HG03378 (cell line): ENCODE results near the gene SHROOM2.
"Not testable (repeated sequence)": the region's sequence is repeated elsewhere in the genome, so short reads cannot be mapped to it uniquely, and the experiment has no call there.

Source experiments
- ATAC-seq: cut with Tn5 transposase; IDR thresholded peaks from one replicate; pipeline ENCODE4 v1.9.1; 2021; ENCODE audit warnings: mild to moderate bottlenecking, moderate library complexity; ENCODE audit not compliant: unreplicated experiment

SHROOM2 gene

GRCh38 chrX:9825129-9825790 lies 39.0 kb downstream of the SHROOM2 start:
- ATAC-seq, result no peak

DNA sequence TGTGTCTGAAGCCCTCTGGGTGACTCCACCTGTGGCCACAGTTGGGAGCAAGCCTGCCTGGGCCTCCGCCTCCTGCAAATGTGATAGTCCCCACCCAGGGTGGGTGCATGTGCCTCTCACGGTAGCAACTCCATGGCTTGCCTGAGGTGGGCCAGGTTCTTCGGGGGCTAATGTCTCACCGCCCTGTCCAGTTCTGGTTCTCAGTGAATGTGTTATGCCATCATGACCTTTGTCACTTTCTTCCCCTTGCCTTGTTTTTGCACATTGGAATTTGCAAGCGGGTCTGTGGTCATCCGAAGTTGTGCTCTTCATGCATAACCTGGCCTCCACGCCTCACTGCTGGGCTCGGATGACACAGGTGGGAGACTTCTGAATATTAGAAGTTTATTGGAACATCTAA lies 39.7 kb downstream of the SHROOM2 start:
- ATAC-seq, result no peak

DNA sequence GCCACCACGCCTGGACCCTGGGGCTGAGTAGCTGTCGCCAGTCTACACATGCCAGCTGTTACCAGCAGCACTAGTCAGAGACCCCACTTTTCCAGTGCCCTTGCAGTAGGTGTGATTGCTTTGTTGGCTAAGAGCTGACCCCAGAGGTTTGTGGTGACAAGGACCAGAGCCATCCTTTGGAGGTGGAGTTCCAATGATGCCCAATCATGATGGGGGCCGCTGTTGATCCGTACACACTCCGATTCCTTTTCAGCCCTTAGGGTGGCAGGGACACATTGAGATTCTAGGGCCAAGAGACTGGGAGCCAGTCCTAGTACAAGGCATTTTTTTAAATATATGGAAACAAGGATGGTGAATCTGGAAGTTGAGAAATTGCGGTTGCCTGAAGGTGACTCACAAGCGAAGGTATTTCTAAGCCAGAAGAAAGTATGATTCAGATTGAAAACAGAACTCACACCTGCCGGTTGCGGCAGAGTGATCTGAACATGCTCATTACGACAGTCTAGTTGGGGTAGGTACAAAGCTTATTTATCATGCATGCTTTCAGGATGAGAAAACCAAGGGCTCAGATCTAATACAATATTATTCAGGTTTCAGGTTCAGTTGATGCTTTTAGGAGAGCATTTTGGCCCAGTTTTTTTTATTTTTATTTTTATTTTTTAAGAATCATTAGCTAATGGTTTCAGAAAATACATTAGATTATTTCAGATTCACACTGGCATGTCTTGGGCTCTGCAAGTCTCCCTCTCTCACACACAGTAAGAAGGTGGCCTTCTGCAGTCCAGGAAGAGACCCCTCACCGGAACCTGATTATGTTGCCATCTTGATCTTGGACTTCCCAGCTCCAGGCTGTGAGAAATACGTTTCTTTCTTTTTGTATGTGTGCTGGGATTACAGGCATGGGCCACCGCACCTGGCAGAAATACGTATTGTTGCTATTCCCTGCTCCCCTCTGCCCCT lies 43.4 kb downstream of the SHROOM2 start:
- peak; percentile 94 for ATAC-seq

GRCh38 chrX:9832811-9833210 lies 46.6 kb downstream of the SHROOM2 start:
- no peak for ATAC-seq

GRCh38 chrX:9835585-9836210 lies 49.5 kb downstream of the SHROOM2 start:
- no peak for ATAC-seq

- no peak for ATAC-seq
Observed at GRCh38 chrX:9842541-9842940, 56.3 kb downstream of the SHROOM2 start.

DNA sequence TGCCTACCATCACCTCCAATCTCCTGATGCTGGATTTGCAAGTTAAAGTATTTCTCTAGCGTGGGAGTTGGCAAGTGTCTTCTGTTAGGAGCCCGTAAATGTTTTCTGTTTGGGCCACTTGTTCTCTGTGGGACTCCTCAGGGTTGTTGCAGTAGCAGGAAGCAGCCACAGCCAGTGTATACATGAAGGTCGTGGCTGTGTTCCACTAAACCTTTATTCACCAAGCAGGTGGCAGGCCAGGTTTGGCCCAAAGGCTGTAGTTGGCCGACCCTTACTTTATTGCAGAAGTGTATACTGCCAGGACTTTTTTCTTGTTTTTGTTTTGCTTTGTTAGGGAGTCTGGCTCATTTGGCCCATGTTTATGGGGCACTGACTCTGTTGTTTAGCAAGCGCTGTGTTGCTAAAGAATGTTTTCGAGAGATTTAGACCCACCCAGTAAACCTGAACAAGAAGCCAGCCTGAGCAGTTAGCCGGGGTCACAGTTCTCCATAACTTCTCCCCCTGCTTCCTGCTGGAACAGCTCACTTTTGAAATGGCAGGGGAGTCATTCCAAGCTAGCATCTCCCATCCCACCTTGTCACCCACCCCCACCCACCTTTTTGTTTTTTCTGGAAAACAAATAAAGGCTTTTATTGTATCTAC lies 58.8 kb downstream of the SHROOM2 start:
- no peak for ATAC-seq

GRCh38 chrX:9845578-9845952 lies 59.3 kb downstream of the SHROOM2 start:
- ATAC-seq, result no peak

- no peak for ATAC-seq
Observed at GRCh38 chrX:9846631-9847030, 60.4 kb downstream of the SHROOM2 start.

DNA sequence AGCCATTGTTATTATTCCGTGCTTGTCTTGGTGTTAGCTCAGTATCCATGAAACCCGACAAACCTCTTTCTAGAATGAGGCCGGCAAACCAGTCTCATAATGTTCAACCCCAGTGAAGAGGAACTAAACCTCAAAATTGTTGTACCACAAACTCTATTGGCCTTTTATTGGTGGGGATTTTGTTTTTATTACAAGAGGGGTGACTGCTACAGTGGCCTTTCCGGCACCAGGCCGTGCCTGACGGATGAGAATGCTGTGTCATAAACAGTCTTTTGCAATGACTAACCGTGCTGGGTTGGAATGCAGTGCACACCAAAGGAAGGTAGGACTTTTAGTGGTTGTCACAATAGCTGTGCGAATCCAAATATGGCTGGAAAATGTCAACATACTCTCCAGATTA lies 60.8 kb downstream of the SHROOM2 start:
- ATAC-seq, result no peak

DNA sequence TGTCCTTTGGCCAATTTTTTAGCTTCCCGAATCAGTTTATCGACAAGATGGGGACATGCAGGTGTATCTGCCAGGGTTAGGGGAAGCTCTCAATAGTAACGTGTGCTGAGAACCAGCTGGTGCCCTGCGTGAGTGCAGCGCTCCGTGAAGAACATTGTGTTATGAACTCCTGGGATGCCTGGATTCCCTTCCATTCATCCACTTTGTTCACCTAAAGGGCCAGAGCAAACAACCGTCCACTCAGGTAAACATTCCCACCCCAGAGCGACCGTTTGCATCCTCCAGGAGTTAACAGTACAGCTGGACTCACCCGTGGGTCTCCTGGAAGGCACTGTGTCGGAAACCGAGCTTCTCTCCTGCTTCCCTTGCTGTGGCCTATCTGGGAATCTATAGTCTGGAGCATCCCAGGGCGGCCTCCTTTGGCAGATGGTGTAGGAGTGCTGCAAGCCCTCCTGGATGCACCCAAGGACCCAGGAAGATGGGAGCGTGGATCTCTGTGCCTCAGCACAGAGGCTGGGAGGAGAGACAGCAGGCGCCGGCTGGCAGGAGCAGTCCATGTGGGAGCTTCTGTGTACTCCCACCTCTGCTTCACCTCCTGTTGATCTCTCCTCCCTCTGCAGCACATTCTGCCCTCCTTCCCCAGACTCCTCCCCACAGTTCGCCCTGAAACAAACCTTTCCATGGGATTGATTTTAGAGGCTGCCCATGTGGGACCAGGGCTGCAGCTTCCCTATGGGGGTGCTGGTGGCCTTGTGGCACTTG lies 62.7 kb downstream of the SHROOM2 start:
- no peak for ATAC-seq

DNA sequence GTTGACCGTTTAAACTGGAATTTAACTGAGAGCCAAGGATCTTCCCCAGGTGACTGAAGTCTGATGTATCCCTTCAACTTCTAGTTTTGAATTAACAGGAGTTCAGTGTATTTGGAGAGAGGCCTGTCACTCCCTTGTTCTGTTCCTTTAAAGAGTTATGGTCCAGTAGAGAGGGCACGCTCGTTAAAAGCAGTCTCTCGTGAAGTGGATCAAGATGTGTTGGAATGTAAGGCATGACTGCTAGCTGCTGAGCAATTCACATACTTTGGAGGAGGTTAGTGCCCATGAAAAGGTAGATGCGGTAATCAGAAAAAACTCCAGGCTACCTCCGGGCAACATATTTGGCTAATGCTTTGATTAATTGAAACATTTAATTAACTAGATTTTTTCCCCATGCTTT lies 65.7 kb downstream of the SHROOM2 start:
- ATAC-seq, result no peak

DNA sequence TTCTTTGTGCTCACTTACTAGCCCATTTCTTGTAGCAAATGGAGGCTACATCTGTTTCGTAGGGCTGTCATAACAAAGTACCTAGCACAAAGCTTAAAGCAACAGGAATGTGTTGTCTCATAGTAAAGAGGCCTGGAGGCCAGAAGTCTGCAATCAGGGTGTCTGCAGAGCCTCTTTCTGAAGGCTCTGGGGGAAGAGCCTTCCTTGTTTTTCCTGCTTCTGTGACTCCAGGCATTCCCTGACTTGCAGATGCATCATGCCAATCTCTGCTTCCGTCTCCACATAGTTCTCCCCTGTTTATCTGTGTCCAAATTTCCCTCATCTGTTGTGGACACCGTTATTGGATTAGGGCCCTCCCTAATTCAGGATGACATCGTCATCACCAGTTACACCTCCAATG lies 67.1 kb downstream of the SHROOM2 start:
- no peak for ATAC-seq

DNA sequence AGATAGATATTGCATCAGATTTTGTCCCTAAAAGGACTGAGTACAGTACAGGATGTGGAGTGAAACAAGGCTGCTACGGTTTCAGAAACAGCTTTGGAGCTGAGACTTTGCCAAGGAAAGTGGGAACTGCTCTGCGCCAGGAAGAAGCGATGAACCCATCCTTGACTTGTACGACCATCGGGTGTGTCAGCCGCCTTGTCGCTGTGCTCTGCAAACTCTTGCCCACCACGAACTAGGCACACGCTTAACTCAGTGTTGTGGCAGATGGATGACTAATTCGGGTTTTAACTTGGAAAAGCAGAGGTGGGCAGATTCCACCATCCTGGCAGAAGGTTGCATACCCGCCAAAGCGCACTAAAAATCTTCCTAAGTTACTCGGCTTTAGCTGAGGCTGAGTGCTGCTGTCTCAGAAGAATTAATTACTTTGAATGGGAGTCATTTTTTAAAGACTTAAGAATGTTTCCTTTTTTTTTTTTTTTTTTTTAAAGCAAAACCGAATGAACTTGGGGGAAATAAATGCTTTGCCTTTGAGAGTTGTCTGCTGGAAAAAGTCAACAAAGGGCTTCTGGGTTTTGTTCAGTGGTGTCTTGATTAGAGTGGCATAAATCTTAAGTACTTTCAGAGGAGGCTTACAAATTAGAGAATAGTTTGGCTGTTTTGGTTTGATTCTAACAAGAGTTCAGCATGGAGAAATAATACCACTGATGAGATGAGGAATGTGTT lies 69.5 kb downstream of the SHROOM2 start:
- no peak for ATAC-seq

- no peak for ATAC-seq
Observed at GRCh38 chrX:9856588-9856987, 70.4 kb downstream of the SHROOM2 start.

DNA sequence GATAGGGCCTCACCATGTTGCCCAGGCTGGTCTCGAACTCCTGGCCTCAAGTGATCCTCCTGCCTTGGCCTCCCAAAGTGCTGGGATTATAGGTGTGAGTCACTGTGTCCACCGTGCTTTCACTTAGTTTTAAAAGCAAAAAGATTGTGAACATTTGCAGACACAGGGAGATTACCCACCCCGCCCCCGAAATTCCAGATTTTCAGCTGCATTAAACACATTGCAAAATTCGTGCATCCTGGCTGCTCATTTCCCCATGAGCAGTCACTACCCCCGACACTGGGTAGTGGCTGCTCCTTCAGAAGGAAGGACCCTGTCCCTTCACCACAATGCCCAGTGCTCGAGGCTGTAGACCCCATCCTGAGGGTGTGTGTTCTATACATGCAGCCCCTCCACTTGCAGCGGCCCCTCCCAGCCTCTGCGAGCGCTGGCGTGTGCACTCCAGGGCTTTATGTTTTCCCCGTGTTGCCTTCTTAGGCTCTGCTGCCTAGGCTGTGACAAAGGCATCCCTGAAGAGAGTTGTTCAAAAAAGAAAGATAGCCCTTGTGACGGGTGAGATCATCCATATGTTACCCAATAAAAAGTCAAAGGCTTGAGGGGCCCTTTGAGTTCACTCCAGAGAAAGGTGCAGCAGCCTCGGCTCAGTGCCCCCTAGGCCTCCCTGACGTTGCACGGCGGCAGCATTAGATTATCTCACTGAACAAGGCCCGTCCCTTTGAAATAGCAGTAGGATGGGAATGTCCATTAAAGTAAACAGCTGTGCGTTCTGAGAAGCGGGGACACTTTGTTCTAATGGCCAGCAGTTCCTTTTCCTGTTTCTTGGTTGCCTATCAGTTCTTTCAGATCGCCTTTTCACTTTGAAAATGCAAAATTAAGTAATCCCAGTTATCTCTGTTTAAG lies 71.6 kb downstream of the SHROOM2 start:
- ATAC-seq, result no peak

GRCh38 chrX:9858684-9859083 lies 72.5 kb downstream of the SHROOM2 start:
- not testable (repeated sequence) for ATAC-seq

DNA sequence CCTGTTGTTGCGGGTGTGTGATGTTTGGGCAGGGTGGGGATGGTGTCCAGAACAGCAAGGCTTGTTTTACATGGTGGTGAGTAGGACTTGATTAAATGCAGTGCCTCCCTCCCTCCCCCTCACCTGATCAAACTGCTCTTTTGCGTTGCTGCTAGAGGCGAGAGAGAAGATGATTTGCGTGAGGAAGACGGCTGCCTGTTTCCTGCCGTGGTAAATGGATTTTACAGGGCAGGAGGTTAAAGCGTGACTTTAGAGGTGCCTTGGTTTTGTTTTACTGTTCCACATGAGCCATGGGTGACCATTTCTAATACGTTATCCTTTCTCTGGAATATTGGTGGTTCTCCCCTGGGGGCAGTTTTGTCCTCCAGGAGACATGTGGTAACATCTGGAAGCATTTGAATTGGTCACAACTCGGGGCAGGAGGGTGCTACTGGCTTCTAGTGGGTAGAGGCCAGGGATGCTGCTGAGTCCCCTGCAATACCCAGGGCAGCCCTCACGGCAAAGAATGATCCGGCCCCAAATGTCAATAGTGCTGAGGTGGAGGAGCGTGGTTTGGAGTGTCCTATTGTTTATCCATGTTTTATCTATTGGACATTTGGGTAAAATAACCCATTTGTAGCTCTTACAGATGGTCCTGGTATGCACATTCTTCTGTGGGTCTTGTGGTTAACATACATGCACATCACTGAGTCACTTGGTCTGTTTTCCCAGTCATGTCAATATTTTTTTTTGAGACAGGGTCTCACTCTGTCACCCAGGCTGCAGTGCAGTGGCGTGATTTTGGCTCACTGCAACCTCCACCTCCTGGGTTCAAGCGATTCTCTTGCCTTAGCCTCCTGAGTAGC lies 73.7 kb downstream of the SHROOM2 start:
- ATAC-seq, result no peak
